ENCODE data around the gene LIMS4.
"Not testable (repeated sequence)": the region's sequence is repeated elsewhere in the genome, so short reads cannot be mapped to it uniquely, and the experiment has no call there.

- TF ChIP-seq EZH2 (IDR thresholded peaks at IDR 0.05; ENCODE audit: insufficient read depth, low read length); CTCF (IDR thresholded peaks at IDR 0.05; ENCODE audit: insufficient read depth, low read depth, low read length): not testable (repeated sequence)
Measured at GRCh38 chr2:110496027-110496426, 23.4 kb upstream of the LIMS4 start.

Data from astrocyte (in vitro differentiated cells and primary cell).